Activated CD4-positive, alpha-beta T cell treated with anti-CD3 and anti-CD28 coated beads, Interleukin-2, amount 50 U/mL, for 48 hours (primary cell): Measurements from ENCODE around the gene MPHOSPH9.

ENCODE experiments used
- DNase-seq, 2 experiments: peaks; one replicate each; pipeline ENCODE4 v3.0.0-alpha.2; 2020

The MPHOSPH9 gene

GRCh38 chr12:123120452-123121166, 112.3 kb downstream of the MPHOSPH9 start:
- DNase-seq, result peak; percentile 11 to 26

GRCh38 chr12:123119808-123120207, 113.1 kb downstream of the MPHOSPH9 start:
- DNase-seq, result peak; percentile 50 to 59

- DNase-seq, result no peak
Observed at GRCh38 chr12:123118497-123118896, 114.4 kb downstream of the MPHOSPH9 start.

GRCh38 chr12:123115409-123116121, 117.4 kb downstream of the MPHOSPH9 start:
- DNase-seq, result no peak

- no peak for DNase-seq
Observed at GRCh38 chr12:123114304-123115083, 118.4 kb downstream of the MPHOSPH9 start.

- no peak for DNase-seq
Observed at GRCh38 chr12:123113026-123113425, 119.9 kb downstream of the MPHOSPH9 start.

- DNase-seq, result no peak
Observed at GRCh38 chr12:123111498-123112165, 121.3 kb downstream of the MPHOSPH9 start.

- DNase-seq, result no peak
Observed at GRCh38 chr12:123109319-123109772, 123.6 kb downstream of the MPHOSPH9 start.

GRCh38 chr12:123108682-123109066, 124.3 kb downstream of the MPHOSPH9 start:
- DNase-seq, result no peak

GRCh38 chr12:123107926-123108681, 124.8 kb downstream of the MPHOSPH9 start:
- no peak for DNase-seq

- peak; percentile 57 to 69 for DNase-seq
Observed at GRCh38 chr12:123106640-123107359, 126.1 kb downstream of the MPHOSPH9 start.

- DNase-seq, result no peak
Observed at GRCh38 chr12:123105211-123105826, 127.6 kb downstream of the MPHOSPH9 start.

- no peak for DNase-seq
Observed at GRCh38 chr12:123104809-123105208, 128.1 kb downstream of the MPHOSPH9 start.
